HCT116 (cell line): ENCODE results near the gene UTS2. TPM values are rescaled to one million over a fixed set of nuclear protein-coding genes. Genes with fewer than 3 reads are reported as not detected.

Source experiments
- ATAC-seq: fragments of 200-7000 bp; cut with Tn5 transposase; 2 replicates; pipeline ENCODE4 v1.9.1; 2020; ENCODE audit warnings: mild to moderate bottlenecking, moderate library complexity
- BruUV-seq: library from RNA; stranded (reverse); fragments of 400-500 nt; replicated peaks from 2 replicates; lab custom pipeline; 2021; lab: Mats Ljungman, UMichigan
- CTCF ChIA-PET: fragments of 300-600 bp; sonication (Branson Sonifier 250); formaldehyde crosslinking; loops from one replicate; lab custom pipeline; 2021; ENCODE audit warnings: antibody characterized with exemption; lab: Charles Lee
- POLR2A ChIA-PET: fragments of 300-600, 350-600 bp; sonication (Branson Sonifier 250); formaldehyde crosslinking; loops from one replicate; lab custom pipeline; 2021; ENCODE audit warnings: antibody characterized with exemption; lab: Charles Lee
- RAD21 ChIA-PET, 2 experiments: fragments of 300-600 bp; sonication (Branson Sonifier 250); formaldehyde crosslinking; loops; one replicate each; lab custom pipeline; 2023; ENCODE audit warnings: low total read pairs in 2 of 2; ENCODE audit not compliant: uncharacterized antibody in 2 of 2, unreplicated experiment in 2 of 2, low non-redundant PET in 1 of 2; lab: Charles Lee
- DNase-seq: peaks from one replicate; pipeline ENCODE4 v3.0.0-alpha.2; 2010; ENCODE audit warnings: low read depth, low spot score
- H2AFZ ChIP-seq: fragments of 200-600 bp; shearing (Covaris generic), sonication (generic); 2 replicates; pipeline ENCODE4 v1.6.1; 2017; ENCODE audit warnings: low read depth, mixed run types, mixed read lengths, antibody characterized with exemption, low read length; ENCODE audit not compliant: poor library complexity, severe bottlenecking
- H3K27ac ChIP-seq: 2 replicates; pipeline ENCODE4 v1.5.1; 2012; ENCODE audit warnings: low read depth, low read length
- H3K27me3 ChIP-seq: fragments of 200-600 bp; sonication (generic); 2 replicates; pipeline ENCODE4 v1.6.1; 2016; ENCODE audit warnings: mixed run types, low read length, mixed read lengths; ENCODE audit not compliant: insufficient read depth
- H3K36me3 ChIP-seq, 2 experiments: fragments of 200-500 bp in 1 of 2; fragments of 200-600 bp in 1 of 2; sonication (Bioruptor generic) in 1 of 2; sonication (generic) in 1 of 2; 2 replicates each; pipeline versions ENCODE4 v1.5.1 to v1.6.1; 2014 to 2016; ENCODE audit warnings: low read length in 2 of 2, inconsistent platforms in 1 of 2, mixed read lengths in 1 of 2, mixed run types in 1 of 2; ENCODE audit not compliant: insufficient read depth in 2 of 2, control insufficient read depth in 1 of 2
- H3K4me1 ChIP-seq, 2 experiments: fragments of 200-600 bp in 1 of 2; sonication (generic) in 1 of 2; 2 replicates each; pipeline versions ENCODE4 v1.5.1 to v1.6.1; 2012 to 2017; ENCODE audit warnings: low read length in 2 of 2, inconsistent platforms in 1 of 2, mild to moderate bottlenecking in 1 of 2, mixed read lengths in 1 of 2, mixed run types in 1 of 2, moderate library complexity in 1 of 2; ENCODE audit not compliant: insufficient read depth in 2 of 2, control insufficient read depth in 1 of 2
- H3K4me2 ChIP-seq: fragments of 200-600 bp; sonication (generic); 2 replicates; pipeline ENCODE4 v1.6.1; 2017; ENCODE audit warnings: mixed run types, low read length, mixed read lengths
- H3K4me3 ChIP-seq, 2 experiments: fragments of 200-600 bp in 1 of 2; sonication (generic) in 1 of 2; replicated peaks in 1 of 2; 2 replicates each; pipeline ENCODE4 v1.5.1; 2011 to 2016; ENCODE audit warnings: low read length in 2 of 2, control low read depth in 1 of 2, low read depth in 1 of 2, mild to moderate bottlenecking in 1 of 2, mixed read lengths in 1 of 2, mixed run types in 1 of 2
- H3K79me2 ChIP-seq: fragments of 200-600 bp; sonication (generic); 2 replicates; pipeline ENCODE4 v1.6.1; 2017; ENCODE audit warnings: mild to moderate bottlenecking, mixed run types, low read length, moderate library complexity, mixed read lengths; ENCODE audit not compliant: insufficient read depth
- H3K9ac ChIP-seq: fragments of 200-600 bp; sonication (generic); 2 replicates; pipeline ENCODE4 v1.6.1; 2016; ENCODE audit warnings: low read length, mixed read lengths
- H3K9me2 ChIP-seq: fragments of 200-600 bp; sonication (generic), shearing (Covaris generic); 2 replicates; pipeline ENCODE4 v1.6.1; 2017; ENCODE audit warnings: mixed run types, mild to moderate bottlenecking, moderate library complexity; ENCODE audit not compliant: insufficient read depth
- H3K9me3 ChIP-seq, 2 experiments: fragments of 200-500 bp in 1 of 2; fragments of 200-600 bp in 1 of 2; sonication (Bioruptor generic) in 1 of 2; sonication (generic) in 1 of 2; 2 replicates each; pipeline ENCODE4 v1.6.1; 2014 to 2017; ENCODE audit warnings: low read length in 2 of 2, mixed read lengths in 2 of 2, inconsistent platforms in 1 of 2, low read depth in 1 of 2, mild to moderate bottlenecking in 1 of 2, mixed run types in 1 of 2, moderate library complexity in 1 of 2; ENCODE audit not compliant: control insufficient read depth in 1 of 2, insufficient read depth in 1 of 2
- H4K20me1 ChIP-seq: fragments of 200-600 bp; sonication (generic), shearing (Covaris generic); 2 replicates; pipeline ENCODE4 v1.6.1; 2017; ENCODE audit warnings: mixed run types, mild to moderate bottlenecking, moderate library complexity; ENCODE audit not compliant: insufficient read depth
- CBX3 ChIP-seq: IDR thresholded peaks from 2 replicates; pipeline ENCODE4 v1.6.1; 2012; ENCODE audit warnings: low read depth
- CEBPB ChIP-seq: IDR thresholded peaks from 2 replicates; pipeline ENCODE4 v1.6.1; 2012; ENCODE audit warnings: low read depth
- EGR1 ChIP-seq: IDR thresholded peaks from 2 replicates; pipeline ENCODE4 v1.6.1; 2012; ENCODE audit warnings: low read depth
- ELF1 ChIP-seq: IDR thresholded peaks from 2 replicates; pipeline ENCODE4 v1.6.1; 2012; ENCODE audit warnings: low read depth, borderline replicate concordance
- EZH2 ChIP-seq: fragments of 200-600 bp; sonication (generic); IDR thresholded peaks from 2 replicates; pipeline ENCODE4 v1.6.1; 2017; ENCODE audit warnings: antibody characterized with exemption, mixed run types
- EZH2phosphoT487 ChIP-seq: fragments of 200-600 bp; IDR thresholded peaks from 2 replicates; pipeline ENCODE4 v1.6.1; 2018; ENCODE audit warnings: antibody characterized with exemption, borderline replicate concordance
- FOSL1 ChIP-seq: IDR thresholded peaks from 2 replicates; pipeline ENCODE4 v1.6.1; 2012; ENCODE audit warnings: low read depth
- JUND ChIP-seq: IDR thresholded peaks from 2 replicates; pipeline ENCODE4 v1.6.1; 2012
- POLR2A ChIP-seq: IDR thresholded peaks from 2 replicates; pipeline ENCODE4 v1.7.0; 2011; ENCODE audit warnings: borderline replicate concordance; ENCODE audit not compliant: insufficient read depth, insufficient read length; ENCODE audit errors: extremely low read depth
- RAD21 ChIP-seq: IDR thresholded peaks from 2 replicates; pipeline ENCODE4 v1.6.1; 2012; ENCODE audit warnings: low read depth, mild to moderate bottlenecking
- SRF ChIP-seq: IDR thresholded peaks from 2 replicates; pipeline ENCODE4 v1.6.1; 2012; ENCODE audit warnings: low read depth
- YY1 ChIP-seq: IDR thresholded peaks from 2 replicates; pipeline ENCODE4 v1.6.1; 2011; ENCODE audit warnings: low read length, low read depth, moderate library complexity, mild to moderate bottlenecking; ENCODE audit not compliant: insufficient replicate concordance; ENCODE audit errors: extremely low read depth
- ZFX ChIP-seq: fragments of 450-650 bp; IDR thresholded peaks from 2 replicates; pipeline ENCODE4 v1.6.1; 2017
- intact Hi-C: fragments of 100-400 bp; cut with micrococcal nuclease; formaldehyde crosslinking; loops from 2 replicates; pipeline ENCODE4 v1.10.0; 2022
- total RNA-seq: library from RNA; stranded (reverse); gene quantifications from one replicate; pipeline ENCODE4 v1.2.1, GENCODE V29; 2021; ENCODE audit not compliant: unreplicated experiment
- TF ChIP-seq, protein P1 (sequence below): IDR thresholded peaks from 2 replicates; pipeline ENCODE4 v1.6.1; 2012
- TF ChIP-seq, protein P2 (sequence below), 3 experiments: fragments of 200-600 bp in 1 of 3; sonication (generic) in 1 of 3; IDR thresholded peaks in 2 of 3; conservative IDR thresholded peaks in 1 of 3; 2 replicates each; pipeline ENCODE4 v1.5.1; 2012 to 2017; ENCODE audit warnings: low read depth in 2 of 3, low read length in 2 of 3, antibody characterized with exemption in 1 of 3, borderline replicate concordance in 1 of 3, control low read depth in 1 of 3, mild to moderate bottlenecking in 1 of 3, mixed read lengths in 1 of 3, mixed run types in 1 of 3, moderate library complexity in 1 of 3; ENCODE audit not compliant: insufficient read depth in 1 of 3

The UTS2 gene
- total RNA-seq, 1 experiment from 2014 or later, result 3.0 TPM

DNA sequence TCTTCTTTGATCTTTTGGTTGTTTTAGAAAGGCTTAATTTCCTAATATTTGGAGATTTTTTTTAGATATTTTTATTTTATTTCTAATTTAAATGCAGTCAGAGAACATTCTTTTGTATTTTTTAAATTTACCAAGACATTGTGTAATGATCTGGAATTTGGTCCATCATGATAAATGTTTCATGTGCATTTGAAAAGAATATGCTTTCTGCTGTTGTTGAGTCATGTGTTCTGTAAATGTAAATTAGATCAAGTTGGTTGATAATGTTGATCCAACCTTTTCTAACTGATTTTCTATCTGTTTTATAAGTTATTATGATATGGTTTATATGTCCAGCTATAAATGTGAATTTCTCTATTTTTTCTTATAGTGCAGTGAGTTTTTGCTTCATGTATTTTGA lies 19.8 kb downstream of the UTS2 start:
- Histone ChIP-seq H3K9me3 (0 out of 4 replicates have a peak, but pooled peaks cover 0 to 2% of the 10 kb centered on the region in 2 experiments), H3K4me3 (no peak overlapping the region), H4K20me1 (no peaks in the 10 kb centered on the region), H3K27ac (no peak overlapping the region), H3K4me2 (no peak overlapping the region), H3K9ac (no peak overlapping the region), H3K27me3 (no peaks in the 10 kb centered on the region), H3K79me2 (no peaks in the 10 kb centered on the region), H3K4me1 (no peaks in the 10 kb centered on the region), H3K36me3 (peaks cover 0 to 17% of the 10 kb centered on the region in 2 experiments; a peak in 2 of 4 replicates), H2AFZ (no peak overlapping the region), H3K9me2 (no peaks in the 10 kb centered on the region)
- ChIA-PET CTCF (no interaction called here), RAD21 (no interaction called here), POLR2A (no interaction called here)
- DNase-seq (no peak), ATAC-seq (no peak)
- TF ChIP-seq YY1 (no peak), EZH2 (no peak), CBX3 (no peak), EZH2phosphoT487 (no peak), SRF (no peak), RAD21 (no peak), POLR2A (no peak), ZFX (no peak), EGR1 (no peak), FOSL1 (no peak), CEBPB (no peak), JUND (no peak), ELF1 (no peak)
- TF ChIP-seq, protein P1, sequence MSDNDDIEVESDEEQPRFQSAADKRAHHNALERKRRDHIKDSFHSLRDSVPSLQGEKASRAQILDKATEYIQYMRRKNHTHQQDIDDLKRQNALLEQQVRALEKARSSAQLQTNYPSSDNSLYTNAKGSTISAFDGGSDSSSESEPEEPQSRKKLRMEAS, result no peak
- TF ChIP-seq, protein P2, sequence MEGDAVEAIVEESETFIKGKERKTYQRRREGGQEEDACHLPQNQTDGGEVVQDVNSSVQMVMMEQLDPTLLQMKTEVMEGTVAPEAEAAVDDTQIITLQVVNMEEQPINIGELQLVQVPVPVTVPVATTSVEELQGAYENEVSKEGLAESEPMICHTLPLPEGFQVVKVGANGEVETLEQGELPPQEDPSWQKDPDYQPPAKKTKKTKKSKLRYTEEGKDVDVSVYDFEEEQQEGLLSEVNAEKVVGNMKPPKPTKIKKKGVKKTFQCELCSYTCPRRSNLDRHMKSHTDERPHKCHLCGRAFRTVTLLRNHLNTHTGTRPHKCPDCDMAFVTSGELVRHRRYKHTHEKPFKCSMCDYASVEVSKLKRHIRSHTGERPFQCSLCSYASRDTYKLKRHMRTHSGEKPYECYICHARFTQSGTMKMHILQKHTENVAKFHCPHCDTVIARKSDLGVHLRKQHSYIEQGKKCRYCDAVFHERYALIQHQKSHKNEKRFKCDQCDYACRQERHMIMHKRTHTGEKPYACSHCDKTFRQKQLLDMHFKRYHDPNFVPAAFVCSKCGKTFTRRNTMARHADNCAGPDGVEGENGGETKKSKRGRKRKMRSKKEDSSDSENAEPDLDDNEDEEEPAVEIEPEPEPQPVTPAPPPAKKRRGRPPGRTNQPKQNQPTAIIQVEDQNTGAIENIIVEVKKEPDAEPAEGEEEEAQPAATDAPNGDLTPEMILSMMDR (IDR thresholded peaks at IDR 0.05 in 2 of 3, conservative IDR thresholded peaks at IDR 0.05 in 1 of 3; ENCODE audit: borderline replicate concordance in 1 of 3, insufficient read depth in 1 of 3, low read depth in 2 of 3, low read length in 2 of 3), result no peak
- no TSS peak for BruUV-seq
- intact Hi-C loops, result no loop called here
